Esophagus squamous epithelium (tissue), 5 donors: ENCODE data around the gene RHOT2. TPM values are rescaled to one million over a fixed set of nuclear protein-coding genes. Genes with fewer than 3 reads are reported as not detected.

Source experiments
- DNase-seq: peaks from one replicate; lab custom pipeline; 2025; lab: John Stamatoyannopoulos, UW
- H3K27ac ChIP-seq, 4 donors: fragments of 200-600 bp; sonication (generic); one replicate each; pipeline ENCODE4 v1.5.1; 2016 to 2019; ENCODE audit warnings: mild to moderate bottlenecking in 1 of 4
- H3K27me3 ChIP-seq, 4 donors: fragments of 200-600 bp; sonication (generic); 1 replicate in 3 of 4; 2 replicates in 1 of 4; pipeline versions ENCODE4 v1.5.1 to v1.6.0; 2017 to 2021; ENCODE audit warnings: antibody characterized with exemption in 1 of 4
- H3K36me3 ChIP-seq, 3 donors: fragments of 200-600 bp; sonication (generic); one replicate each; pipeline ENCODE4 v1.5.1; 2016 to 2019
- H3K4me1 ChIP-seq, 3 donors: fragments of 200-600 bp; sonication (generic); one replicate each; pipeline ENCODE4 v1.5.1; 2017 to 2019
- H3K4me3 ChIP-seq, 4 donors: fragments of 200-600 bp; sonication (generic); 1 replicate in 3 of 4; 2 replicates in 1 of 4; pipeline ENCODE4 v1.5.1; 2016 to 2019; ENCODE audit warnings: mild to moderate bottlenecking in 2 of 4, moderate library complexity in 1 of 4
- H3K9me3 ChIP-seq, 3 donors: fragments of 200-600 bp; sonication (generic); one replicate each; pipeline ENCODE4 v1.5.1; 2016 to 2019
- CTCF ChIP-seq, 6 experiments: fragments of 450-650 bp in 4 of 6; fragments of 200-600 bp in 2 of 6; sonication (generic) in 2 of 6; IDR thresholded peaks; one replicate each; pipeline ENCODE4 v1.5.1; 2016 to 2019; ENCODE audit warnings: antibody characterized with exemption in 6 of 6, mild to moderate bottlenecking in 4 of 6, moderate library complexity in 4 of 6
- POLR2A ChIP-seq, 4 donors: fragments of 450-650 bp; IDR thresholded peaks; one replicate each; pipeline ENCODE4 v1.6.1; 2017; ENCODE audit warnings: antibody characterized with exemption in 4 of 4, mild to moderate bottlenecking in 4 of 4, moderate library complexity in 3 of 4
- WGBS, 2 donors: methylation state at CpG; one replicate each; pipeline ENCODE4 v1.1.5; 2018; 5-methylcytosine and 5-hydroxymethylcytosine counted together
- intact Hi-C: fragments of 100-400 bp; cut with DNase I; formaldehyde crosslinking; loops from one replicate; pipeline ENCODE4 v1.15.0; 2022
- total RNA-seq, 4 donors: library from RNA; depleted of rRNA; stranded (reverse); fragments of >200 nt; gene quantifications; one replicate each; pipeline ENCODE4 v1.1.0, GENCODE V29; 2016
- donor health status: DM: yes; HTN: yes; CAD: no.

RHOT2 gene
- total RNA-seq, 4 donors from 2014 or later: 28.4 to 70.2 (median 48.9) TPM

DNA sequence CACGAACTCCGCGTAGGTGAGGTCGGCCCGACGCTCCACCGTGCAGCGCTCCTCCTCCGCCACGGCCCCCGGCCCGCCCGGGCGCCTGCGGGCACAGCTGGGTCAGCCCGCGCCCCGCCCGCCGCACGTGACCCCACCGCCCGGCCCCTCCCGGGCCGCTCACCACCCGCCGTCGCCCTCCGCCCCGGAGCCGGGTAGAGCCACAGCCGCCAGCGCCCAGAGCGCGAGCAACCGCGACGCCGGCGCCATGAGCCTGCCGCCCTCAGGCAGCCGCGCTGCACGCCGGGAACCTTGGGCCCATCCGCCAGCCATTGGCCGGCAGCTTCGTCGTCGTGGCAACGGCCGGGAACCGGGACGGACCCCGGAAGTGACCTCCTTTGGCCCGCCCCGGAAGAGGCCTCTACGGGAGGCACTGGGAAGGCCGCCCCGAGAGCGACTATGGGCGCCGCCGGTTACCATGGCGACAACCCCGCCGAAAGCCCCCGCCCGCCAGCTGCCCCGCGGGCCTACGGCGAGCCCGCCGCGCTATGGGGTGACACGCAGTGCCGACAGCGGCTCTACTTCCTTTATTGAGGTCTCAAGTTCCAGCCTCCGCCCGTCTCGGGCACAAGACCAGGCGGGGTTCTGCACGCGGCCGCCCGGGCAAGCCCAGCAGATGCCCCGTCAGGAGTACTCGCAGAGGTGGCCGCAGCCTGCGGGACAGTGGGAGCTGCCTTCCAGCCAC is 16.3 kb downstream of the RHOT2 start, which contains the start of gene JMJD8:
Gene JMJD8 (minus strand): TSS at position 264 of the 724 bp plus-strand sequence. CDS start 15 bp downstream, at position 249.
- WGBS, 2 donors: 4% methylated on average over 14 of the region's 91 CpGs; no CpG with 5 or more reads in 1 of the 2 donors
- Histone ChIP-seq H3K4me1 (peaks cover 57 to 80% (median 58%) of the 10 kb centered on the region in 3 donors), H3K36me3 (peaks cover 17 to 53% (median 19%) of the 10 kb centered on the region in 3 donors), H3K27me3 (no peaks in the 10 kb centered on the region), H3K9me3 (no peaks in the 10 kb centered on the region), H3K4me3 (peak within 1 kb of the TSS; percentile 55 to 88 (median 65)), H3K27ac (peak within 1 kb of the TSS; percentile 83 to 91 (median 86))
- intact Hi-C loops: no loop called here
- TF ChIP-seq CTCF (IDR thresholded peaks at IDR 0.05) (no peak), POLR2A (IDR thresholded peaks at IDR 0.05) (peak in 1 of 4 donors; percentile 66)
- DNase-seq: peak; percentile 71

GRCh38 chr16:684961-685696 is 17.2 kb downstream of the RHOT2 start:
- DNase-seq: no peak
- Histone ChIP-seq H3K9me3 (no peaks in the 10 kb centered on the region), H3K27me3 (no peaks in the 10 kb centered on the region), H3K36me3 (peaks cover 17 to 53% (median 19%) of the 10 kb centered on the region in 3 donors), H3K4me3 (peak overlapping the region; percentile 55 to 88 (median 65)), H3K27ac (peak overlapping the region; percentile 83 to 91 (median 86)), H3K4me1 (peaks cover 60 to 82% (median 60%) of the 10 kb centered on the region in 3 donors)
- TF ChIP-seq CTCF (IDR thresholded peaks at IDR 0.05) (no peak), POLR2A (IDR thresholded peaks at IDR 0.05) (no peak)
- WGBS, 2 donors: 86 to 91% methylated on average over 15 to 20 of the region's 61 CpGs
- intact Hi-C loops: no loop called here

- Histone ChIP-seq H3K27me3 (no peaks in the 10 kb centered on the region), H3K36me3 (peaks cover 17 to 53% (median 19%) of the 10 kb centered on the region in 3 donors), H3K27ac (peak overlapping the region in 1 of 4 donors; percentile 5), H3K9me3 (no peaks in the 10 kb centered on the region), H3K4me1 (peaks cover 61 to 85% (median 64%) of the 10 kb centered on the region in 3 donors), H3K4me3 (no peak overlapping the region)
- TF ChIP-seq CTCF (IDR thresholded peaks at IDR 0.05) (peak in 1 of 6 experiments; percentile 40), POLR2A (IDR thresholded peaks at IDR 0.05) (no peak)
- 60% methylated on average over 1 of the region's 10 CpGs for WGBS, 2 donors
- no peak for DNase-seq
- intact Hi-C loops: no loop called here
These were observed 18.0 kb downstream of the RHOT2 start for GRCh38 chr16:685967-686366.

GRCh38 chr16:686459-687260 is 18.7 kb downstream of the RHOT2 start:
- no peak overlapping the region for H3K4me3 ChIP-seq
- 75 to 94% methylated on average over 2 to 9 of the region's 51 CpGs for WGBS, 2 donors

More at GRCh38 chr16:686459-687260, 18.7 kb downstream of the RHOT2 start:
- no peak overlapping the region for H3K27ac ChIP-seq
- no peaks in the 10 kb centered on the region for H3K9me3 ChIP-seq
- intact Hi-C loops: no loop called here
- peaks cover 0 to 2% (median 0%) of the 10 kb centered on the region in 4 donors for H3K27me3 ChIP-seq
- DNase-seq: no peak
- TF ChIP-seq CTCF (IDR thresholded peaks at IDR 0.05) (no peak), POLR2A (IDR thresholded peaks at IDR 0.05) (no peak)
- H3K36me3 ChIP-seq: peaks cover 15 to 49% (median 15%) of the 10 kb centered on the region in 3 donors
- peaks cover 56 to 85% (median 57%) of the 10 kb centered on the region in 3 donors for H3K4me1 ChIP-seq
